Transverse colon (tissue), 4 donors: Measurements from ENCODE around the gene MARCHF3. TPM values are rescaled to one million over a fixed set of nuclear protein-coding genes. Genes with fewer than 3 reads are reported as not detected.

Source experiments
- DNase-seq: peaks from one replicate; pipeline ENCODE4 v3.0.0-alpha.2; 2019
- H3K27ac ChIP-seq, 4 donors: fragments of 200-600 bp; sonication (generic); 2 replicates each; pipeline ENCODE4 v1.5.1; 2016 to 2018; ENCODE audit warnings: inconsistent platforms in 4 of 4
- H3K27me3 ChIP-seq: fragments of 200-600 bp; sonication (generic); 2 replicates; pipeline ENCODE4 v1.5.1; 2017; ENCODE audit warnings: inconsistent platforms
- H3K36me3 ChIP-seq, 4 donors: fragments of 200-600 bp; sonication (generic); 2 replicates each; pipeline ENCODE4 v1.5.1; 2017 to 2019; ENCODE audit warnings: inconsistent platforms in 4 of 4
- H3K4me1 ChIP-seq, 4 donors: fragments of 200-600 bp; sonication (generic); 2 replicates each; pipeline ENCODE4 v1.5.1; 2017 to 2020; ENCODE audit warnings: inconsistent platforms in 4 of 4
- H3K4me3 ChIP-seq, 4 donors: fragments of 200-600 bp; sonication (generic); 1 replicate in 1 of 4; 2 replicates in 3 of 4; pipeline versions ENCODE4 v1.5.1 to v1.6.1; 2017 to 2019; ENCODE audit warnings: inconsistent platforms in 4 of 4
- H3K9me3 ChIP-seq, 2 donors: fragments of 200-600 bp; sonication (generic); 2 replicates each; pipeline ENCODE4 v1.5.1; 2017 to 2019; ENCODE audit warnings: inconsistent platforms in 2 of 2
- EP300 ChIP-seq: sonication (generic); formaldehyde crosslinking; IDR thresholded peaks from one replicate; pipeline ENCODE4 v1.6.1; 2017; ENCODE audit warnings: antibody characterized with exemption, low read depth
- POLR2A ChIP-seq: fragments of 450-650 bp; IDR thresholded peaks from one replicate; pipeline ENCODE4 v1.6.1; 2016; ENCODE audit warnings: antibody characterized with exemption, mild to moderate bottlenecking, moderate library complexity
- POLR2AphosphoS5 ChIP-seq, 3 donors: sonication (generic); formaldehyde crosslinking; IDR thresholded peaks; one replicate each; pipeline ENCODE4 v1.6.1; 2016; ENCODE audit warnings: antibody characterized with exemption in 3 of 3
- whole genome bisulfite sequencing, 2 donors: methylation state at CpG; one replicate each; pipeline ENCODE4 v1.1.5; 2018; ENCODE audit warnings: low coverage in 1 of 2; 5-methylcytosine and 5-hydroxymethylcytosine counted together
- in situ Hi-C, 4 donors: fragments of 200-750 bp; cut with MboI; loops; one replicate each; pipeline versions ENCODE4 v1.15.0 to v1.15.1; 2017; ENCODE audit warnings: low sequenced_read_pairs in 3 of 4, low pct_ligation_motif_present in 1 of 4, low pct_unique_long_range_greater_than_20kb in 1 of 4
- intact Hi-C: fragments of 100-400 bp; cut with DNase I; formaldehyde crosslinking; loops from one replicate; pipeline ENCODE4 v1.15.1; 2023; ENCODE audit warnings: low total_unique reads
- total RNA-seq, 4 donors: library from RNA; depleted of rRNA; stranded (reverse); fragments of >200 nt; gene quantifications; one replicate each; pipeline ENCODE4 v1.1.0, GENCODE V29; 2016
- TF ChIP-seq, protein P1 (sequence below), 5 experiments: fragments of 200-600 bp in 3 of 5; fragments of 450-650 bp in 2 of 5; sonication (generic) in 3 of 5; IDR thresholded peaks; 1 replicate in 2 of 5; 2 replicates in 3 of 5; pipeline ENCODE4 v1.5.1; 2016 to 2017; ENCODE audit warnings: antibody characterized with exemption in 5 of 5, inconsistent platforms in 3 of 5, mild to moderate bottlenecking in 2 of 5, moderate library complexity in 1 of 5

The MARCHF3 gene
- total RNA-seq, 4 donors from 2014 or later, result 20.3 to 29.6 (median 23.0) TPM

DNA sequence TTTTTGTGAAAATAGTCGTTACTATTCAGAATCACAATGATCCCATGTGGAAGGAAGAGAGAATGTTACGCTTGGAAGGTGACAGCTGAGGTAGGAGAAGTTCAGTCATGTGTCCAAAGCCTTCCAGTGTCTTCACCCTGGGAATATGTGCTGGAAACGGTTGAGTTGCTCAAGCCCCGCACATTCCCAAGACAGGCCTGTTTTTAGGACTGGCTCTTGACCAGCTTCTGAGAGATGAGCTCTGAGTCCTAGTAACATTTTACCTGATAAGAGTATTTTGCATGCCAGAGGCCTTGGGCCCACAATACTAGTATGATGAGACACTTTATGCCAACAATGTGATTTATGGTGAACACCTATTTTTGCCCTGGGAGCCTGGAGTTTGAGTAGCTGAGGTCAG, 151.7 kb downstream of the MARCHF3 start:
- in situ Hi-C loops, result no loop called here
- TF ChIP-seq POLR2AphosphoS5 (IDR thresholded peaks at IDR 0.05), result no peak
- TF ChIP-seq, protein P1, sequence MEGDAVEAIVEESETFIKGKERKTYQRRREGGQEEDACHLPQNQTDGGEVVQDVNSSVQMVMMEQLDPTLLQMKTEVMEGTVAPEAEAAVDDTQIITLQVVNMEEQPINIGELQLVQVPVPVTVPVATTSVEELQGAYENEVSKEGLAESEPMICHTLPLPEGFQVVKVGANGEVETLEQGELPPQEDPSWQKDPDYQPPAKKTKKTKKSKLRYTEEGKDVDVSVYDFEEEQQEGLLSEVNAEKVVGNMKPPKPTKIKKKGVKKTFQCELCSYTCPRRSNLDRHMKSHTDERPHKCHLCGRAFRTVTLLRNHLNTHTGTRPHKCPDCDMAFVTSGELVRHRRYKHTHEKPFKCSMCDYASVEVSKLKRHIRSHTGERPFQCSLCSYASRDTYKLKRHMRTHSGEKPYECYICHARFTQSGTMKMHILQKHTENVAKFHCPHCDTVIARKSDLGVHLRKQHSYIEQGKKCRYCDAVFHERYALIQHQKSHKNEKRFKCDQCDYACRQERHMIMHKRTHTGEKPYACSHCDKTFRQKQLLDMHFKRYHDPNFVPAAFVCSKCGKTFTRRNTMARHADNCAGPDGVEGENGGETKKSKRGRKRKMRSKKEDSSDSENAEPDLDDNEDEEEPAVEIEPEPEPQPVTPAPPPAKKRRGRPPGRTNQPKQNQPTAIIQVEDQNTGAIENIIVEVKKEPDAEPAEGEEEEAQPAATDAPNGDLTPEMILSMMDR (IDR thresholded peaks at IDR 0.05), result no peak
- no peak for TF ChIP-seq POLR2A
- TF ChIP-seq EP300, result no peak
- Histone ChIP-seq H3K9me3 (no peaks in the 10 kb centered on the region), H3K27me3 (no peaks in the 10 kb centered on the region), H3K36me3 (no peaks in the 10 kb centered on the region), H3K4me1 (peaks cover 0 to 8% (median 3%) of the 10 kb centered on the region in 4 donors), H3K4me3 (no peak overlapping the region), H3K27ac (peak overlapping the region in 1 of 4 donors; percentile 50)
- no peak for DNase-seq
- WGBS, 2 donors, result 87% methylated on average over 4 of the region's 4 CpGs; no CpG with 5 or more reads in 1 of the 2 donors
- intact Hi-C loops, result no loop called here

DNA sequence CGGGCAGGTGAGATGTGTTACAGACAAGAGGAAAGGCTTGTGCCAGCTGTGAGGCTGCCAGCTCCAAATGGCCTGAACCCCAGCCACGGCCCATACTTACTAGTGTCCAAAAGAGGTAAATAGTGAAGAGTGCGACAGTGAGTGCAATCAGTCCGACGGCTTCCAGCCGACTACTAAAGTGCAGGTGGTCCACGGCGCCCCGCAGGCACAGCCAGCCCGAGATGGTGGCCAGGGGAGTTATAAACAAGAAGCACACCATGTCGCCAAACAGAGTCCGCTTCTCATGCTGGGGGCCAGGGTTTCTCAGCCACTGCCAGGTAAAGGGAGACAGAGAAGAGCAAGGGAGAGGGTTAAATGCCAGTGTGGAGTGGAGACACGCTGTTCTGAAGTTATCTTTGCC, 152.3 kb downstream of the MARCHF3 start:
- WGBS, 2 donors, result 65 to 73% methylated on average over 6 to 13 of the region's 13 CpGs
- Histone ChIP-seq H3K9me3 (no peaks in the 10 kb centered on the region), H3K4me3 (no peak overlapping the region), H3K27me3 (no peaks in the 10 kb centered on the region), H3K27ac (peak overlapping the region in 1 of 4 donors; percentile 50), H3K4me1 (peaks cover 0 to 8% (median 3%) of the 10 kb centered on the region in 4 donors), H3K36me3 (no peaks in the 10 kb centered on the region)
- in situ Hi-C loops, result no loop called here
- no peak for DNase-seq
- no peak for TF ChIP-seq EP300
- TF ChIP-seq, protein P1 (IDR thresholded peaks at IDR 0.05), result no peak
- no peak for TF ChIP-seq POLR2AphosphoS5 (IDR thresholded peaks at IDR 0.05)
- no peak for TF ChIP-seq POLR2A
- intact Hi-C loops, result no loop called here

DNA sequence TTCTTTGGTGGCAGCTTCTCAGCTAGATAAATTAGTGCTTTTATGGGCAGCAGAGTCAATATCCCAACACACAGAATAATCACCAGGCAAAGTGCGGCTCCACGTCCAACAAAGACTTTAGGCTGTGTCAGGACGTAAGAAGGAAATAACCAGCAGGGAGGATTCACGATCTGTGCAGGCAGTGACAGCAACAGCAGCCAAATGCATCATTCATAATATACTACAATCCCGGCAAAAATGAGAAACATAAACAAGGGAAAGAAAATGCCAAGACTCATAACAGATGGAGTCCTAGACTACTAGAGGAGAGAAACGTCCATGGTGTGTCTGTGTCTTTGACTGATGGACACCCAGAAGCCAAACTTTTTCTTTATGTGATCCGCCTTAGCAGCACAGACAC, 152.8 kb downstream of the MARCHF3 start:
- Histone ChIP-seq H3K4me1 (peaks cover 0 to 8% (median 3%) of the 10 kb centered on the region in 4 donors), H3K9me3 (no peaks in the 10 kb centered on the region), H3K27me3 (no peaks in the 10 kb centered on the region), H3K27ac (peak overlapping the region in 1 of 4 donors; percentile 50), H3K36me3 (no peaks in the 10 kb centered on the region), H3K4me3 (no peak overlapping the region)
- intact Hi-C loops (no loop called here), in situ Hi-C loops (no loop called here)
- DNase-seq, result no peak
- 50 to 83% methylated on average over 3 to 7 of the region's 7 CpGs for WGBS, 2 donors
- TF ChIP-seq POLR2AphosphoS5 (IDR thresholded peaks at IDR 0.05), result peak in 2 of 3 donors; percentile 39 to 40
- TF ChIP-seq, protein P1 (IDR thresholded peaks at IDR 0.05), result no peak

DNA sequence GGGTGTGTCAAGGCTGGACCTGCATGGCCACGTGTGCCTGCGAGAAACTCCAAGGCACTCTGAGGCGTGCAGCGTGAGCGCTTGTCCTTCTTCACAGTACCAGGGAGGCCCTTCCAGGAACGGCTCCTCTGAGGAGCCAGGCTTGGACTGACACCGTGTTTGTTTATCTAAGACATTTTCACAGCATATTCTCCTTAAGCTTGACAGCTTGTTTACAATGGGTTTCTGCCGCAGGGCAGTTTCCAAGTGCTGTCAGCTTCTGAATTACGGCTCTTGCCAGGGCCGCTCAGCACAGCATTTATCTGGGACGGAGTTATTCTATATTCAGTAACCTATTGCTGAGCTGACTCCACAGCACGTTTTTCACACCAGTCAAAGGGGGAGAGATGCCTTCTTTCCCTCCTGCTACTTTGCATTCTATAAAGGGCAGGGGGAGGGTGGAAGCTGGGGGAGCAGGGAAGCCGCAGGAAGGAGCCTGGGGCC, 155.0 kb downstream of the MARCHF3 start:
- Histone ChIP-seq H3K4me3 (no peak overlapping the region), H3K4me1 (peaks cover 0 to 8% (median 3%) of the 10 kb centered on the region in 4 donors), H3K9me3 (no peaks in the 10 kb centered on the region), H3K27me3 (no peaks in the 10 kb centered on the region), H3K27ac (no peak overlapping the region), H3K36me3 (no peaks in the 10 kb centered on the region)
- no peak for DNase-seq
- intact Hi-C loops (no loop called here), in situ Hi-C loops (no loop called here)
- TF ChIP-seq EP300, result no peak
- no peak for TF ChIP-seq POLR2AphosphoS5 (IDR thresholded peaks at IDR 0.05)
- TF ChIP-seq POLR2A, result no peak
- TF ChIP-seq, protein P1 (IDR thresholded peaks at IDR 0.05), result no peak
- WGBS, 2 donors, result 71 to 100% methylated on average over 2 to 13 of the region's 13 CpGs
